ENCODE measurements around the gene ZNF559.

- TF ChIP-seq CTCF (conservative IDR thresholded peaks at IDR 0.05) (no peak), EZH2 (IDR thresholded peaks at IDR 0.05; ENCODE audit: low read depth) (no peak)
These were observed 29.0 kb downstream of the ZNF559 start for GRCh38 chr19:9353011-9353410.

Measured in PC-9 (cell line).